T-helper 1 cell treated with Interleukin-12 subunit alpha and Interleukin-12 subunit beta and Interleukin-4 antibody, amounts not matched to agents 30 ng/mL and 1 ng/mL, for 36 hours (primary cell): ENCODE results near the gene SYNPO2. TPM values are rescaled to one million over a fixed set of nuclear protein-coding genes. Genes with fewer than 3 reads are reported as not detected.
"Not testable (repeated sequence)": the region's sequence is repeated elsewhere in the genome, so short reads cannot be mapped to it uniquely, and the experiment has no call there.

Experiments
- intact Hi-C: fragments of 100-400 bp; cut with micrococcal nuclease; formaldehyde crosslinking; loops from one replicate; pipeline ENCODE4 v1.15.1; 2024
- total RNA-seq: library from RNA; stranded (reverse); gene quantifications from 2 replicates; pipeline ENCODE4 v1.2.3, GENCODE V29; 2022

The SYNPO2 gene
- total RNA-seq, 1 donor from 2014 or later = 0.93 TPM

DNA sequence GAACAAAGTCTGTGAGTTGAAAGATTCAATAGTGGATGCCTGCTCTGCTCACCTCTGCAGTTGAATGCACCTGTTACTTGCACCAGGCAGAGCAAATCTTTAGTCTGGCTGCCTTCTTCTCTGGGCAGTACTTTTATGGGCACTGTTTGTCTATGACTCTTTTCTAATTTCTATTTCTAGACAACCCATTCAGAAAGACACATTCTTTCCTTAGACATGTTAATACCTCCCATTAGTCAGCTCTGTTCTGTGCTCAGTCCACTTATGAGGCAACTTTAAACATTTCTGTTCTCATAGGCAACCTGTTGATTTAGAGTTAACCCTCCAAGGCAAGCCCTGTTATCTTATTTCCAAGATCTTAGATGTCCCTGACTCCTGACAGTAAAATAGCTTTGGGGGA lies 108.9 kb downstream of the SYNPO2 start:
- intact Hi-C loops = no loop called here

GRCh38 chr4:118999919-119000318 lies 111.3 kb downstream of the SYNPO2 start:
- intact Hi-C loops = no loop called here

- intact Hi-C loops = no loop called here
These were observed 111.7 kb downstream of the SYNPO2 start for GRCh38 chr4:119000400-119000799.

- intact Hi-C loops = no loop called here
These were observed 113.8 kb downstream of the SYNPO2 start for GRCh38 chr4:119002476-119002875.

GRCh38 chr4:119003001-119003400 lies 114.3 kb downstream of the SYNPO2 start:
- intact Hi-C loops = not testable (repeated sequence)

DNA sequence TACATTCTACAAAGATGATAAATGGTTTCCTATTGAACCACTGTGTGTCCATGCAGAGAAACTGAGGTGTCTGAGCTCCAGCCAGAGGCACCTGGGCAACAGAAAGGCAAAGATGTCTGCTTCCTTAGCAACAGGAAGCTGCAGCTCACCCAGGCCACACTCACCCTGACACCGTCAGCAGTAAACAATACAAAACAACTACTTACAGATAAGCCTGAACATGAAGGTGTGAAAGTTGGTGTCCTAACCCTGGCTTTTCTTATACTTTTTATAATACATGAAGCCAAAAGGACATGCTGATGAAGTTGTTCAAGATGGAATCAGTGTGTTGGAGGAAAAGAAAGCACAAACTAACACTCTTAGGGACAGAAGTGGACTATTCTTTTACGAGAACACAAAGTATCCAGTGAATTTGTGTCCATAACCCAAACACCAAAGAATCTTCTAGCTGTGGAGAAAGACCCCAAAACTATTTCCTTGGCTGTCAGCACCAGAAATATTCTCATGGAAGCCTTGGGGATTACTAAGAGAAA lies 117.3 kb downstream of the SYNPO2 start:
- intact Hi-C loops = no loop called here

- intact Hi-C loops = no loop called here
These were observed 120.1 kb downstream of the SYNPO2 start for GRCh38 chr4:119008761-119009160.

- intact Hi-C loops = not testable (repeated sequence)
These were observed 121.6 kb downstream of the SYNPO2 start for GRCh38 chr4:119010221-119010620.

DNA sequence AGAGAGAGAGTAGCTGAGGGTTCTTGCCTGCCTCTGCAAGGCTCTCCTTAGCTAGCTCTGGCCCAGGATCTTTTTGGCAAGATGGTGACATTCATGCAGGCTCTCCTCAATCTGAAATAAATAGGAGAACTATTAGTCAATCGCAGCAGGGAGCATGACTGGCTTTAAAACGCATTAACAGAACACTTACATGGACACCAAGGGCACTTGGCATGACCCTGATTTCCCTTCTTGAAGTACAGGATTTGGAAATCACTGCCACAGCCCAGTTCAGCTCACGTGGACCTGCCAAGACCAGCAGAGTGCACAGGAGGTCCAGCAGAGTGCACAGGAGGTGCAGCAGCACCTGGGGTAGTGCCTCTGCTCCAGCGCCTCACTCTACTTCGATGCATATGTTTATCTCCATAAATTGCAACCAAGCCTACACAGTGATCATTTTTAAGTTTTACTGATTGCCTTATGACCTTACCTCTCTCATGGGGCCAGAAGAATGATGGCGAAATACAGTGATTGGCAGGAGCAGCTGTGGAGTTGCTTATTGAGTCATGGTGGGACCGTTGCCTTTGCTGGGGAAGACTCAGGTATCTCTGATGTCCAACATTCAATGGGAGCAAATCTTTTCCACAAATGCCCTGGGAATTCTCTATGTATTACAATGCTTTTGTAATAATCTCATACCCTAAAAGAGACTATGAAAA lies 122.4 kb downstream of the SYNPO2 start:
- intact Hi-C loops = no loop called here

- intact Hi-C loops = no loop called here
These were observed 122.9 kb downstream of the SYNPO2 start for GRCh38 chr4:119011607-119011988.

GRCh38 chr4:119014658-119015057 lies 126.0 kb downstream of the SYNPO2 start:
- intact Hi-C loops = no loop called here

- intact Hi-C loops = no loop called here
These were observed 128.0 kb downstream of the SYNPO2 start for GRCh38 chr4:119016636-119017035.

GRCh38 chr4:119017636-119018035 lies 129.0 kb downstream of the SYNPO2 start:
- intact Hi-C loops = no loop called here

DNA sequence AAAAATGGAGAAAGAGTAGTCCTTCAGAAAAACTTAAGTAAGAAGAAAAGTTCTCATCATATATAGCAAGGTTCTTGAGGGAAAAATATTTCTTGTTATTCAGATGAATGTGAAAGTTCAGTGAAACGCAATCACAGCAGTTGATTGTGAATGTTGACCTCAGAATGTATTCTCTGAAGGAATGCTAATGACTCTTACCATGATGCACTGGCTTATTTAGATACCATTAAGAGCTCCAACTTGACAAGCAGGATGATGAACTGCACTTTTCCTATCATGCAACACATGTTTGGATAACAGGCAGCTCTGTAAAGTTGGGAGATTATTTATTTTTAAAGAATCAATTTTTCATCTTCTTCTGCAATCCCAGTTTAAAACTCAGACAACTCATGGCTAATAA lies 131.5 kb downstream of the SYNPO2 start:
- intact Hi-C loops = no loop called here

DNA sequence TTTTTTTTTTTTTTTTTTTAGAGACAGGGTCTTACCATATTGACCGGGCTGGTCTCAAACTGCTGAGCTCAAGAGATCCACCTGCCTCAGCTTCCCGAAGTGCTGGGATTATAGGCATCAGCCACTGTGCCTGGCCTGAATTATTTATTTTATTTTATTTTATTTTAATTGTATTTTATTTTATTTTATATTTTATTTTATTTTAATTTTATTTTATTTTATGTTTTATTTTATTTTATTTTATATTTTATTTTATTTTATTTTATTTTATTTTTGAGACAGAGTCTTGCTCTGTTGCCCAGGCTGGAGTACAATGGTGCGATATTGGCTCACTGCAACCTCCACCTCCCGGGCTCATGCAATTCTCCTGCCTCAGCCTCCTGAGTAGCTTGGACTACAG lies 133.9 kb downstream of the SYNPO2 start:
- intact Hi-C loops = not testable (repeated sequence)

- intact Hi-C loops = no loop called here
These were observed 135.4 kb downstream of the SYNPO2 start for GRCh38 chr4:119024102-119024501.

- intact Hi-C loops = no loop called here
These were observed 136.8 kb downstream of the SYNPO2 start for GRCh38 chr4:119025420-119025819.

DNA sequence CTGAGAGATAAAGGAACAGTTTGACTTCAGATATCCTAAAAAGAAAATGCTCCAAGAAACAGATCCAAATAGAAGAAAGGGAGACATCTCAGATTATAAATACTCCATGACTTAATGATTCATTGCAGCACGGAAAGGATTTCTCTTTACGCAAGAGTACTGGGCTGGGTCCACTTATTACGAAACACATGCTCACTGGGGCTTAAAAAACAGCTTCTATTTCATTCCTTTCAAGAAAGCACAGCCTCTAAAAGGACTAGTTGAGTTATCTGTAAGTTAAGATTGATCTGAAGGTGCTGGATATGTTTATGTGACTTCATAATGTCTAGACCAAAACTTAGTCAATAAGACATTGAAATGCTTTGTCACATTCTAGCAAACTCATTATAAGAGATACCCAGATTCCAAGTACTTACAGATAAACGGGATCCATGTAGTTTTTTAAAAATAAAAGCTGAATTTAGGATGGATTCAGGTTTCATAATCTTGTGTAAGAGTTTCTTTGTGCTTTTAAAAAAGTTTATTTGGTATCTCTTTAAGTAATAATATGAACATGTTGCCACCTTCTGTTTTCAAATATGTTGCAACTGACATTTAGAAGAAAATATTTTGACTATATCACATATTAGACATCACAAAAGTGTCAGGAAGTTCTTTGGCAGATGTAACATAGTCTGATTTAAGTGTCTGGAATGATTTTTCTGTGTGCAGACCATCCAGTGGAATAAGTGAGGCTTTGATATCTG lies 137.4 kb downstream of the SYNPO2 start:
- intact Hi-C loops = no loop called here

DNA sequence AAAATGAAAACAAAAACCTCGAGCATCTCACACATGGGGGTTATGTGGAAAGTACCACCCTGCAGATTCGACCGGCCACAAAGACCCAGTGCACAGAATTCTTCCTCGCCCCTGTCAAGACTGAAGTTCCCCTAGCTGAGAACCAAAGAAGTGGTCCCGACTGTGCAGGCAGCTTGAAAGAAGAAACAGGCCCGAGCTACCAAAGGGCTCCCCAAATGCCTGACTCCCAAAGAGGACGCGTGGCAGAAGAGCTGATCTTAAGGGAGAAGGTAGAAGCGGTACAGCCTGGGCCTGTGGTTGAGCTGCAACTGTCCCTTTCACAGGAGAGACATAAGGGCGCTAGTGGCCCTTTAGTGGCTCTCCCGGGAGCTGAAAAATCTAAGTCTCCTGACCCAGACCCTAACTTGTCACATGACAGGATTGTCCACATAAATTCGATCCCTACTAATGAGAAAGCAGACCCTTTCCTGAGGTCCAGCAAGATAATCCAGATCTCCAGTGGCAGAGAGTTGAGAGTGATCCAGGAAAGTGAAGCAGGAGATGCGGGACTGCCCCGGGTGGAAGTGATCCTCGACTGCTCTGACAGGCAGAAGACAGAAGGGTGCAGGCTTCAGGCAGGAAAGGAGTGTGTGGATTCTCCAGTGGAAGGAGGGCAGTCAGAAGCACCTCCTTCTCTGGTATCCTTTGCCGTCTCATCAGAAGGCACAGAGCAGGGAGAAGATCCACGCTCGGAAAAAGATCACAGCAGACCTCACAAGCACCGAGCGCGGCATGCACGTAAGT lies 138.2 kb downstream of the SYNPO2 start:
- intact Hi-C loops = no loop called here

GRCh38 chr4:119027811-119028210 lies 139.2 kb downstream of the SYNPO2 start:
- intact Hi-C loops = no loop called here

DNA sequence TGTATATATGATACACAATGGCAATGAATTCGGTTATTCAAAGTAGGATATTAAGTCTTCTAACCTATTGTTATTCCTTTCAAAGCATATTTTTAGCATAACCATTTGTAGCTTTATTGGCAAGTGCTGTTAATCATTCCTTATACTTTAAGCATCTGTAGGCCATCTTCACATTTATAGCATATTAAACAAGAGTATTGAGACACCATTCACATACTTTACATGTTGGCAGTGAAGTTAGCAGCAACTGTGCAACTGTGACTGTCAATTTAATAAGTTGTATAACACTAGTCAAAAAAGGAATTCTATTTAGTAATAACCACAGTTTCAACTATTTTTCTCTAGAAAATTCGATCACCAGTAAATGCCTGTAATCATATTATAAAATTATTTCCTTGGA lies 139.6 kb downstream of the SYNPO2 start:
- intact Hi-C loops = no loop called here
